AG09319 (cell line): ENCODE measurements around the gene TUBGCP5.
"Not testable (repeated sequence)": the region's sequence is repeated elsewhere in the genome, so short reads cannot be mapped to it uniquely, and the experiment has no call there.

Experiments
- DNase-seq: peaks from one replicate; pipeline ENCODE4 v3.0.0-alpha.2; 2010; ENCODE audit warnings: low read depth; ENCODE audit errors: extremely low read depth
- CTCF ChIP-seq: IDR thresholded peaks from 2 replicates; pipeline ENCODE4 v1.5.1; 2011; ENCODE audit warnings: low read depth, mild to moderate bottlenecking, inconsistent platforms, low read length, moderate library complexity

Gene TUBGCP5

GRCh38 chr15:23055316-23055715 lies 15.9 kb upstream of the TUBGCP5 start:
- DNase-seq = no peak
- no peak for TF ChIP-seq CTCF

GRCh38 chr15:23052522-23052921 lies 13.2 kb upstream of the TUBGCP5 start:
- no peak for DNase-seq
- no peak for TF ChIP-seq CTCF

GRCh38 chr15:23050708-23051107 lies 11.3 kb upstream of the TUBGCP5 start:
- TF ChIP-seq CTCF = no peak
- no peak for DNase-seq

GRCh38 chr15:23049984-23050628 lies 10.7 kb upstream of the TUBGCP5 start:
- no peak for DNase-seq
- no peak for TF ChIP-seq CTCF

- not testable (repeated sequence) for DNase-seq
Measured at GRCh38 chr15:23048572-23049282, 9.4 kb upstream of the TUBGCP5 start.

- DNase-seq = not testable (repeated sequence)
Measured at GRCh38 chr15:23043987-23044386, 4.6 kb upstream of the TUBGCP5 start.

- not testable (repeated sequence) for DNase-seq
Measured at GRCh38 chr15:23043535-23043934, 4.2 kb upstream of the TUBGCP5 start.

GRCh38 chr15:23041736-23042135 lies 2.4 kb upstream of the TUBGCP5 start:
- not testable (repeated sequence) for DNase-seq

- no peak for DNase-seq
- no peak for TF ChIP-seq CTCF
Measured at GRCh38 chr15:23039917-23040281, 530 bp upstream of the TUBGCP5 start.
